ENCODE results near the gene TALDO1. TPM values are rescaled to one million over a fixed set of nuclear protein-coding genes. Genes with fewer than 3 reads are reported as not detected.

The TALDO1 gene
- total and polyA plus RNA-seq, 2 donors (not counting 3 experiments of a cell fraction or from before 2014, with no cell fraction given) = 211 to 294 TPM

DNA sequence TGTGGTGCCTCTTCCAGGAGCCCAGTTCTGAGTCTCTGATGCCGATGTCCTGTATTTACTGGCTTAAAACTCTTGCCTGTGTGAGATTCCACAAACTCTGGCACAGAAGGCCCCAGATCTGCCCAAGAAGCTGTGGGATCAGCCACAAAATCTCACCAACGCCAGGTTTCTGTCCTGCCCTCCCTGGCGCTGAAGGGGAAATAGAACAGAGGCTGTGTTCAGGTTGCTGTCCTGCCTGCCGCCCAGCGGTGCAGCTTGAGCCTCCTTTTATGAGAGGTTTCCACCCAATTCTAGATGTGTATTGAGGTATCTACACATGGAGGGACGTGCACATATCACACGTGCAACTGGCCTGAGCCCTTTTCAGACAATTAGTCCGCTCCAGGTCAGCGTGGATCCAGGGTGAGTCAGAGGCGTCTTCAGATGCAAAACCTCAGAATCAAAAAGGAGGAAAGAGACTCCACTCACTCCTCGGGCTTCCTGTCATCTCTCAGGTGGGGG lies 49.4 kb upstream of the TALDO1 start:
- H3K27ac ChIP-seq (ENCODE audit: insufficient read depth, low read depth, low read length) = no peak overlapping the region
- peaks cover 13% of the 10 kb centered on the region for H3K4me1 ChIP-seq (ENCODE audit: control insufficient read depth, extremely low read depth, insufficient read depth, low read length)
- no peaks in the 10 kb centered on the region for H3K27me3 ChIP-seq (ENCODE audit: control insufficient read depth in 2 of 2, insufficient read depth in 2 of 2, low read length in 2 of 2)
- no peaks in the 10 kb centered on the region for H3K9me1 ChIP-seq (replicated peaks; ENCODE audit: control insufficient read depth, extremely low read depth, insufficient read depth, low read length)
- H3K4me2 ChIP-seq (ENCODE audit: insufficient read depth, low read length) = no peak overlapping the region
- intact Hi-C loops (cut with micrococcal nuclease) = loop anchor here (5.0 kb wide), 1 partner anchor 161 kb away; the partner anchor contains the start of genes HRAS and LRRC56
- no peak overlapping the region for H3K9ac ChIP-seq (replicated peaks; ENCODE audit: extremely low read depth, insufficient read depth, low read length)
- FAIRE-seq (no peak), DNase-seq (ENCODE audit: low read depth, low spot score) (no peak)
- no peaks in the 10 kb centered on the region for H3K36me3 ChIP-seq (ENCODE audit: control insufficient read depth in 2 of 2, extremely low read depth in 1 of 2, insufficient read depth in 2 of 2, low read length in 2 of 2)
- no peaks in the 10 kb centered on the region for H4K20me1 ChIP-seq (replicated peaks; ENCODE audit: control insufficient read depth, extremely low read depth, insufficient read depth, low read length)
- H3K4me3 ChIP-seq (replicated peaks in 1 of 3; ENCODE audit: insufficient read depth in 1 of 3, low read depth in 1 of 3, low read length in 3 of 3) = no peak overlapping the region
- POLR2A ChIA-PET = interaction anchor here (0.6 to 0.7 kb wide), 3 partner anchors 23 to 121 kb away, joined by 3 to 7 read pairs (median 5); partner anchors contain the start of gene PNPLA2
- H3K9me3 ChIP-seq (replicated peaks; ENCODE audit: control insufficient read depth, insufficient read depth, low read length) = no peaks in the 10 kb centered on the region
- CTCF ChIA-PET = interaction anchor here (4.0 to 4.2 kb wide), 2 partner anchors 25 to 29 kb away, joined by 26 to 36 read pairs; no protein-coding TSS in a partner anchor
- no peak overlapping the region for H2AFZ ChIP-seq (ENCODE audit: low read depth, low read length)
- peaks cover 37% of the 10 kb centered on the region for H3K79me2 ChIP-seq (ENCODE audit: control insufficient read depth, insufficient read depth, low read length)
- no TSS peak for BruUV-seq (replicated peaks)
- dilution Hi-C loops (cut with MboI; ENCODE audit: extremely low pct_ligation_motif_present, low sequenced_read_pairs) = no loop called here
- TF ChIP-seq POLR2A (IDR thresholded peaks at IDR 0.05; ENCODE audit: low read depth, low read length) (no peak), JUN (IDR thresholded peaks at IDR 0.05; ENCODE audit: borderline replicate concordance, insufficient read depth, insufficient read length, low read depth) (no peak), FOS (IDR thresholded peaks at IDR 0.05; ENCODE audit: borderline replicate concordance, insufficient read depth, low read length) (no peak), CTCF (IDR thresholded peaks at IDR 0.05; ENCODE audit: extremely low read depth in 1 of 2, insufficient read depth in 1 of 2, low read depth in 1 of 2, low read length in 2 of 2) (no peak), MYC (IDR thresholded peaks at IDR 0.05; ENCODE audit: low read depth, low read length) (no peak), POLR2AphosphoS5 (IDR thresholded peaks at IDR 0.05; ENCODE audit: insufficient read depth, low read depth, low read length) (no peak), GATA2 (IDR thresholded peaks at IDR 0.05; ENCODE audit: insufficient read depth, insufficient read length, low read depth, low read length) (no peak), EZH2 (IDR thresholded peaks at IDR 0.05; ENCODE audit: borderline replicate concordance, low read depth, low read length, severe bottlenecking) (no peak)
- TF ChIP-seq, protein P1, sequence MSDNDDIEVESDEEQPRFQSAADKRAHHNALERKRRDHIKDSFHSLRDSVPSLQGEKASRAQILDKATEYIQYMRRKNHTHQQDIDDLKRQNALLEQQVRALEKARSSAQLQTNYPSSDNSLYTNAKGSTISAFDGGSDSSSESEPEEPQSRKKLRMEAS (IDR thresholded peaks at IDR 0.05; ENCODE audit: insufficient read depth, insufficient read length) = no peak

All from endothelial cell of umbilical vein (primary cell).